Natural killer cell (primary cell): ENCODE measurements around the gene WDR33. TPM values are rescaled to one million over a fixed set of nuclear protein-coding genes. Genes with fewer than 3 reads are reported as not detected.
A peak's percentile ranks its signal among the peaks of the same experiment; 100 is the strongest.

Source experiments
- ATAC-seq, 3 donors: fragments of 150-1000 bp in 2 of 3; fragments of 200-7000 bp in 1 of 3; cut with Tn5 transposase; 1 replicate in 1 of 3; 2 replicates in 2 of 3; pipeline ENCODE4 v1.10.0; 2021; ENCODE audit warnings: mild to moderate bottlenecking in 2 of 3, moderate library complexity in 2 of 3
- DNase-seq, 2 donors: peaks; one replicate each; pipeline versions ENCODE4 v3.0.0 to v3.0.0-alpha.2; 2013 to 2021; ENCODE audit warnings: mixed read lengths in 1 of 2
- H3K27ac ChIP-seq: one replicate; pipeline ENCODE4 v1.5.1; 2013; ENCODE audit warnings: mild to moderate bottlenecking, low read length
- H3K27me3 ChIP-seq: one replicate; pipeline ENCODE4 v1.6.1; 2013; ENCODE audit warnings: low read length; ENCODE audit not compliant: control insufficient read depth, insufficient read depth
- H3K36me3 ChIP-seq: one replicate; pipeline ENCODE4 v1.6.1; 2013; ENCODE audit warnings: low read length; ENCODE audit not compliant: control insufficient read depth, insufficient read depth
- H3K4me1 ChIP-seq: one replicate; pipeline ENCODE4 v1.6.1; 2013; ENCODE audit warnings: low read length; ENCODE audit not compliant: control insufficient read depth, insufficient read depth
- H3K4me3 ChIP-seq: one replicate; pipeline ENCODE4 v1.5.1; 2013; ENCODE audit warnings: low read length
- H3K9me3 ChIP-seq: one replicate; pipeline ENCODE4 v1.6.1; 2013; ENCODE audit warnings: low read length; ENCODE audit not compliant: control insufficient read depth, insufficient read depth
- H3K27ac Mint-ChIP-seq, 2 donors: one replicate each; pipeline ENCODE4 v1.8.0; 2022; ENCODE audit warnings: mild to moderate bottlenecking in 2 of 2, mixed read lengths in 2 of 2, moderate library complexity in 1 of 2
- H3K27me3 Mint-ChIP-seq, 2 donors: one replicate each; pipeline ENCODE4 v1.8.0; 2022; ENCODE audit warnings: low read depth in 2 of 2, mixed read lengths in 2 of 2
- H3K36me3 Mint-ChIP-seq: one replicate; pipeline ENCODE4 v1.8.0; 2022; ENCODE audit warnings: mixed read lengths
- H3K4me1 Mint-ChIP-seq, 2 donors: one replicate each; pipeline ENCODE4 v1.8.0; 2022; ENCODE audit warnings: mixed read lengths in 2 of 2
- H3K4me3 Mint-ChIP-seq: one replicate; pipeline ENCODE4 v1.8.0; 2022; ENCODE audit warnings: mild to moderate bottlenecking, moderate library complexity, mixed read lengths
- H3K9me3 Mint-ChIP-seq, 2 donors: one replicate each; pipeline ENCODE4 v1.8.0; 2022; ENCODE audit warnings: mixed read lengths in 2 of 2
- WGBS: methylation state at CpG from one replicate; pipeline ENCODE4 v1.1.7; 2013; ENCODE audit warnings: missing lambda C conversion rate; ENCODE audit not compliant: insufficient coverage; 5-methylcytosine and 5-hydroxymethylcytosine counted together
- intact Hi-C: fragments of 100-400 bp; cut with micrococcal nuclease; formaldehyde crosslinking; loops from one replicate; pipeline ENCODE4 v1.14.2; 2022
- total RNA-seq, 4 donors: library from RNA; stranded (reverse); fragments of 120-200 nt in 1 of 4; gene quantifications; one replicate each; pipeline versions ENCODE4 v1.2.3 to v1.2.4, GENCODE V29; 2013 to 2022
- TF ChIP-seq, protein P1 (sequence below): fragments of 200-600 bp; IDR thresholded peaks from one replicate; pipeline ENCODE4 v1.8.0; 2022; ENCODE audit warnings: antibody characterized with exemption

Gene WDR33
- total RNA-seq, 3 donors from 2014 or later (not counting 1 experiment from before 2014, with no cell fraction given), result 55.2 to 78.4 (median 55.3) TPM

- Mint-ChIP-seq H3K27me3 (no peaks in the 10 kb centered on the region), H3K9me3 (no peaks in the 10 kb centered on the region), H3K36me3 (no peaks in the 10 kb centered on the region), H3K4me3 (no peak overlapping the region), H3K27ac (peak overlapping the region; percentile 76 to 78), H3K4me1 (peaks cover 45 to 46% of the 10 kb centered on the region in 2 donors)
- no peaks in the 10 kb centered on the region for H3K9me3 ChIP-seq
- TF ChIP-seq, protein P1, sequence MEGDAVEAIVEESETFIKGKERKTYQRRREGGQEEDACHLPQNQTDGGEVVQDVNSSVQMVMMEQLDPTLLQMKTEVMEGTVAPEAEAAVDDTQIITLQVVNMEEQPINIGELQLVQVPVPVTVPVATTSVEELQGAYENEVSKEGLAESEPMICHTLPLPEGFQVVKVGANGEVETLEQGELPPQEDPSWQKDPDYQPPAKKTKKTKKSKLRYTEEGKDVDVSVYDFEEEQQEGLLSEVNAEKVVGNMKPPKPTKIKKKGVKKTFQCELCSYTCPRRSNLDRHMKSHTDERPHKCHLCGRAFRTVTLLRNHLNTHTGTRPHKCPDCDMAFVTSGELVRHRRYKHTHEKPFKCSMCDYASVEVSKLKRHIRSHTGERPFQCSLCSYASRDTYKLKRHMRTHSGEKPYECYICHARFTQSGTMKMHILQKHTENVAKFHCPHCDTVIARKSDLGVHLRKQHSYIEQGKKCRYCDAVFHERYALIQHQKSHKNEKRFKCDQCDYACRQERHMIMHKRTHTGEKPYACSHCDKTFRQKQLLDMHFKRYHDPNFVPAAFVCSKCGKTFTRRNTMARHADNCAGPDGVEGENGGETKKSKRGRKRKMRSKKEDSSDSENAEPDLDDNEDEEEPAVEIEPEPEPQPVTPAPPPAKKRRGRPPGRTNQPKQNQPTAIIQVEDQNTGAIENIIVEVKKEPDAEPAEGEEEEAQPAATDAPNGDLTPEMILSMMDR, result no peak
- no peaks in the 10 kb centered on the region for H3K36me3 ChIP-seq
- H3K4me1 ChIP-seq, result peaks cover 18% of the 10 kb centered on the region
- H3K4me3 ChIP-seq, result no peak overlapping the region
- intact Hi-C loops, result no loop called here
- no peak overlapping the region for H3K27ac ChIP-seq
- no peak for ATAC-seq
- 72% methylated on average over 2 of the region's 2 CpGs for WGBS
- H3K27me3 ChIP-seq, result no peaks in the 10 kb centered on the region
- no peak for DNase-seq
Observed at GRCh38 chr2:127778850-127779249, 32.1 kb downstream of the WDR33 start.

- H3K36me3 ChIP-seq, result no peaks in the 10 kb centered on the region
- Mint-ChIP-seq H3K27ac (peak overlapping the region; percentile 76 to 78), H3K9me3 (no peaks in the 10 kb centered on the region), H3K36me3 (no peaks in the 10 kb centered on the region), H3K27me3 (no peaks in the 10 kb centered on the region), H3K4me1 (peaks cover 45 to 46% of the 10 kb centered on the region in 2 donors), H3K4me3 (peak overlapping the region; percentile 58)
- intact Hi-C loops, result no loop called here
- WGBS, result 50% methylated on average over 1 of the region's 2 CpGs
- H3K27me3 ChIP-seq, result no peaks in the 10 kb centered on the region
- peak; percentile 93 to 94 (median 94) for ATAC-seq
- no peak for DNase-seq
- peaks cover 18% of the 10 kb centered on the region for H3K4me1 ChIP-seq
- no peak overlapping the region for H3K4me3 ChIP-seq
- no peak overlapping the region for H3K27ac ChIP-seq
- H3K9me3 ChIP-seq, result no peaks in the 10 kb centered on the region
- TF ChIP-seq, protein P1, result no peak
Observed at GRCh38 chr2:127778447-127778846, 32.5 kb downstream of the WDR33 start.

GRCh38 chr2:127776122-127776780, 34.7 kb downstream of the WDR33 start:
- TF ChIP-seq, protein P1, result no peak
- Histone ChIP-seq H3K36me3 (no peaks in the 10 kb centered on the region), H3K4me3 (no peak overlapping the region), H3K4me1 (peaks cover 18% of the 10 kb centered on the region), H3K9me3 (no peaks in the 10 kb centered on the region), H3K27me3 (no peaks in the 10 kb centered on the region), H3K27ac (no peak overlapping the region)
- DNase-seq, result no peak
- Mint-ChIP-seq H3K4me3 (no peak overlapping the region), H3K36me3 (no peaks in the 10 kb centered on the region), H3K4me1 (peaks cover 44 to 51% of the 10 kb centered on the region in 2 donors), H3K27me3 (no peaks in the 10 kb centered on the region), H3K9me3 (no peaks in the 10 kb centered on the region), H3K27ac (peak overlapping the region; percentile 76 to 78)
- ATAC-seq, result no peak
- intact Hi-C loops, result no loop called here
- 90% methylated on average over 3 of the region's 3 CpGs for WGBS

DNA sequence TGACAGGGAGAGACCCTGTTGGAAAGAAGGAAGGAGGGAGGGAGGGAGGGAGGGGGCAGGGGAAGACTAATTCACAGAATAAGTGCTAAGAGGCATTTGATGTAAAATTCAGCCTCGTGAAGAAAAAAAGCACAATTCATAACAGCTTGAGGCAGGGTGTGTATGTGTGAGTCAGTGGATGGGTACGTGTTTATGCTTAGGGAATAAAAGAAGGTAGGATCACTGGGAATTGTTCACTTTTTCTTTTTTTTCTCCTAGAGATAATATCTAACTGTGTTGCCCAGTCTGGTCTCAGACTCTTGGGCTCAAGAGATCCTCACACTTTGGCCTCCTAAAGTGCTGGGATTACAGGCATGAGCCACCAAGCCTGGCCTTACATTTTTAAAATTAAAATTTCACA, 39.2 kb downstream of the WDR33 start:
- H3K4me1 Mint-ChIP-seq, result peaks cover 29 to 31% of the 10 kb centered on the region in 2 donors
- no peaks in the 10 kb centered on the region for H3K36me3 Mint-ChIP-seq
- no peak for ATAC-seq
- Histone ChIP-seq H3K4me1 (peaks cover 5% of the 10 kb centered on the region), H3K36me3 (peaks cover 27% of the 10 kb centered on the region), H3K27me3 (no peaks in the 10 kb centered on the region), H3K9me3 (no peaks in the 10 kb centered on the region), H3K4me3 (no peak overlapping the region), H3K27ac (no peak overlapping the region)
- WGBS, result 92% methylated on average over 2 of the region's 2 CpGs
- no peaks in the 10 kb centered on the region for H3K9me3 Mint-ChIP-seq
- TF ChIP-seq, protein P1, result no peak
- no peaks in the 10 kb centered on the region for H3K27me3 Mint-ChIP-seq
- H3K4me3 Mint-ChIP-seq, result no peak overlapping the region
- no peak for DNase-seq
- H3K27ac Mint-ChIP-seq, result peak overlapping the region in 1 of 2 donors; percentile 45
- intact Hi-C loops, result no loop called here
